ENCODE measurements around the gene UTF1.
"Not testable (repeated sequence)": the region's sequence is repeated elsewhere in the genome, so short reads cannot be mapped to it uniquely, and the experiment has no call there.

Gene UTF1

DNA sequence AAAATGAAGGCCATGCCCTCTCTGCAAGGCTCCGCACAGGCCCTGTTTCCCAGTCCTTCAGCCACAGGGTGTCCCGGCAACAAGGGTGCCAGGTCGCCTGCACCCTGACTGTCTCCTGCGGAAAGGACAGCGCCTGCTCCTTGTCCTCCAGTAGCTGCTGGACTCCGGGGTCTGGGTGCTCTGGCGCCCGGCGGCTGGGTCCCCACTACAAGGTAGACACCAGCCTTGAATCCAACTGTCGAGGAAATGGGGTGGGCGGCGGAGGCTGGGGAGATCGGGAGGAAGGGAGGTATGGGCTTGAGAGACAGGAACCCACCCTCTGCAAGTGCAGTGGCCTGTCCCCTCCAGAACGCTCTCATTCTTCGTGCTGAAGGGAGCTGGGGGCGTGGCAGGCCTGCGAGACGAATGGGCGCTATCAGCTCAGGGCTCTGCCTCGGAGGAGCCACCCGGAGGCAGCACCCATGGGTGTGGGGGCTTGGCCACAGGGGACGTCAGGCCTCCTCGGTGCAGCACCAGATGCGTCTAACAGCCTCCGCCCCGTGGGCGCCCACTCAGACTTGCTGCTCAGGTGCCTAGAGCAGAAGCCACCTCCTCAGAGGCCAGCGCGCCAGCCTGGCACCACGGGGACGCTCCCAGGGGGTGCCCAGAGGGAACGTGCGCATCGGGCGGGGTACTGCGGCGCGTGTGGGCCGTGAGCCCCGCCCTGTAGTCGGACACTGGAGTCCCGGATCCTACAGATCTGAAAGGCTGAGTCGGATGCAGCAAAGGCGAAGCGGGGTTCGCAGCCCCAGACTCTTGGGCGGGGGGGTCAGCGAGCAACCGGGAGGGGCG, 31.1 kb downstream of the UTF1 start:
- TF ChIP-seq CTCF (conservative IDR thresholded peaks at IDR 0.05): no peak
- peak overlapping the region; percentile 81 for H3K27ac ChIP-seq

DNA sequence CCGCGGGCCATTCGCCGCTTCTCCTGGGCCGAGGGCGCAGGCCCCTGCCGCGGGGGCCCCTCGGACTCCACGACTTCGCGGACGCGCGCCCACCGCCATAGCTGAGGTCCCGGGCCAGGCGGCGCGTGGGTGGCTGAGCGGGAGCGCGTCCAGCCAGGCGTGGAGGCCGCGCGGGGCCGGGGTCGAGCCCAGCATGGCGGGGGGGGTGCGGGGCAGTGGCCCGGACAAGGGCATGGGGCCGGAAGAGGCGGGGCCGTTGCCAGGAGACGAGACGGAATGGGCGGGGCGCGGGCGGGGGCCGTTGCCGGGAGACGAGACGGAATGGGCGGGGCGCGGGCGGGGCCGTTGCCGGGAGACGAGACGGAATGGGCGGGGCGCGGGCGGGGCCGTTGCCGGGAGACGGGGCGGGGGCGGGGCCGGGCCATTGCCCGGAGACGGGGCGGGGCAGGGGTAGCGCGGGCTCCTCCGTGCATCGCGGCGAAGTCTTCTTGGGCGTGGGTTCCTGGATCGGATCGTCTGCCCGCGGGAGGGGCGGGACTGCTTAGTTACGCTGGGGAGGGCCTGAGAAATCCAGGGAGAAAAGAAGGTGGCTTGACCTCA, 31.8 kb downstream of the UTF1 start:
- peak overlapping the region; percentile 81 for H3K27ac ChIP-seq
- TF ChIP-seq CTCF (conservative IDR thresholded peaks at IDR 0.05): no peak

- TF ChIP-seq CTCF (conservative IDR thresholded peaks at IDR 0.05): no peak
- H3K27ac ChIP-seq: no peak overlapping the region
These were observed 32.7 kb downstream of the UTF1 start for GRCh38 chr10:133262696-133263095.

- H3K27ac ChIP-seq: no peak overlapping the region
- no peak for TF ChIP-seq CTCF (conservative IDR thresholded peaks at IDR 0.05)
These were observed 33.7 kb downstream of the UTF1 start for GRCh38 chr10:133263674-133264073.

- TF ChIP-seq CTCF (conservative IDR thresholded peaks at IDR 0.05): no peak
- H3K27ac ChIP-seq: no peak overlapping the region
These were observed 34.4 kb downstream of the UTF1 start for GRCh38 chr10:133264461-133264860.

DNA sequence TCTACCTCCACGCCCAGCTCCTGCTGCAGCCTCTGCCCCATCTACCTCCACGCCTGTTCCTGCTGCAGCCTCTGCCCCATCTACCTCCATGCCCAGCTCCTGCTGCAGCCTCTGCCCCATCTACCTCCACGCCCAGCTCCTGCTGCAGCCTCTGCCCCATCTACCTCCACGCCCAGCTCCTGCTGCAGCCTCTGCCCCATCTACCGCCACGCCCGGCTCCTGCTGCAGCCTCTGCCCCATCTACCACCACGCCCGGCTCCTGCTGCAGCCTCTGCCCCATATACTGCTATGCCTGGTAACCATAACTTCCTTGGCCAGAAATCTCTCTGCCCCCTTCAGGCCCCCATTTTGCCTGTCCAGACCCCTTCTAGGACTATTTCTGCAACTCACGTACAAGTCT, 35.0 kb downstream of the UTF1 start:
- H3K27ac ChIP-seq: not testable (repeated sequence)

- H3K27ac ChIP-seq: no peak overlapping the region
- no peak for TF ChIP-seq CTCF (conservative IDR thresholded peaks at IDR 0.05)
These were observed 36.2 kb downstream of the UTF1 start for GRCh38 chr10:133266056-133266795.

Data from VCaP (cell line).